GM23338 (cell line): ENCODE data around the gene IMMP2L. TPM values are rescaled to one million over a fixed set of nuclear protein-coding genes. Genes with fewer than 3 reads are reported as not detected.

Experiments
- ATAC-seq: fragments of 200-7000 bp; cut with Tn5 transposase; 3 replicates; pipeline ENCODE4 v1.9.1; 2020
- DNase-seq: peaks from one replicate; pipeline ENCODE4 v3.0.0-alpha.2; 2015; ENCODE audit warnings: low spot score
- H2AFZ ChIP-seq: fragments of 200-600 bp; sonication (generic); 2 replicates; pipeline ENCODE4 v1.8.0; 2016; ENCODE audit warnings: antibody characterized with exemption, mild to moderate bottlenecking, moderate library complexity
- H3F3A ChIP-seq: fragments of 200-600 bp; sonication (generic); replicated peaks from 2 replicates; pipeline ENCODE4 v1.8.0; 2017; ENCODE audit warnings: antibody characterized with exemption, mixed run types, low read depth
- H3K27ac ChIP-seq: fragments of 200-600 bp; sonication (generic); 2 replicates; pipeline ENCODE4 v1.6.1; 2016; ENCODE audit warnings: low read depth
- H3K27me3 ChIP-seq: fragments of 200-600 bp; sonication (generic); 2 replicates; pipeline ENCODE4 v1.8.0; 2016; ENCODE audit warnings: mild to moderate bottlenecking, mixed run types, moderate library complexity; ENCODE audit not compliant: insufficient read depth
- H3K36me3 ChIP-seq: fragments of 200-600 bp; sonication (generic); 2 replicates; pipeline ENCODE4 v1.8.0; 2016; ENCODE audit warnings: mild to moderate bottlenecking; ENCODE audit not compliant: insufficient read depth
- H3K4me1 ChIP-seq: fragments of 200-600 bp; sonication (generic); 2 replicates; pipeline ENCODE4 v1.8.0; 2016; ENCODE audit warnings: mild to moderate bottlenecking, moderate library complexity; ENCODE audit not compliant: insufficient read depth
- H3K4me2 ChIP-seq: fragments of 200-600 bp; sonication (generic); 2 replicates; pipeline ENCODE4 v1.7.1; 2017; ENCODE audit warnings: mixed run types
- H3K4me3 ChIP-seq: fragments of 200-600 bp; sonication (generic); 2 replicates; pipeline ENCODE4 v1.6.1; 2016; ENCODE audit warnings: mixed run types
- H3K79me2 ChIP-seq: fragments of 200-600 bp; sonication (generic); replicated peaks from 2 replicates; pipeline ENCODE4 v1.8.0; 2017; ENCODE audit warnings: mild to moderate bottlenecking; ENCODE audit not compliant: insufficient read depth
- H3K9me2 ChIP-seq: fragments of 200-600 bp; sonication (generic); 2 replicates; pipeline ENCODE4 v1.8.0; 2017; ENCODE audit not compliant: insufficient read depth
- H4K20me1 ChIP-seq: fragments of 200-600 bp; sonication (generic); replicated peaks from 2 replicates; pipeline ENCODE4 v1.8.0; 2017; ENCODE audit warnings: mild to moderate bottlenecking; ENCODE audit not compliant: insufficient read depth
- H3K27ac Mint-ChIP-seq: 2 replicates; pipeline ENCODE4 v1.8.0; 2020; ENCODE audit warnings: inconsistent platforms, mild to moderate bottlenecking, moderate library complexity, mixed read lengths
- H3K27me3 Mint-ChIP-seq: 3 replicates; pipeline ENCODE4 v1.8.0; 2022; ENCODE audit warnings: low read depth, mild to moderate bottlenecking, moderate library complexity, mixed read lengths, inconsistent platforms; ENCODE audit not compliant: insufficient read depth, poor library complexity
- H3K36me3 Mint-ChIP-seq: 3 replicates; pipeline ENCODE4 v1.8.0; 2021; ENCODE audit warnings: low read depth, mild to moderate bottlenecking, inconsistent platforms, moderate library complexity, mixed read lengths
- H3K4me1 Mint-ChIP-seq: 3 replicates; pipeline ENCODE4 v1.8.0; 2020; ENCODE audit warnings: mild to moderate bottlenecking, inconsistent platforms, mixed read lengths
- H3K4me3 Mint-ChIP-seq: 3 replicates; pipeline ENCODE4 v1.8.0; 2021; ENCODE audit warnings: moderate library complexity, mild to moderate bottlenecking, inconsistent platforms, mixed read lengths
- H3K9me3 Mint-ChIP-seq: 3 replicates; pipeline ENCODE4 v1.8.0; 2020; ENCODE audit warnings: moderate library complexity, mild to moderate bottlenecking, inconsistent platforms, mixed read lengths
- CREB1 ChIP-seq: fragments of 250-450 bp; sonication (Bioruptor Pico); IDR thresholded peaks from 2 replicates; pipeline ENCODE4 v1.5.0; 2020; ENCODE audit warnings: low read depth, mild to moderate bottlenecking, moderate library complexity
- CTCF ChIP-seq, 2 experiments: fragments of 200-600 bp in 1 of 2; sonication (generic) in 1 of 2; conservative IDR thresholded peaks; 2 replicates each; pipeline versions ENCODE4 v1.5.1 to v1.6.1; 2016 to 2017; ENCODE audit warnings: antibody characterized with exemption in 2 of 2, low read depth in 2 of 2, mild to moderate bottlenecking in 2 of 2, moderate library complexity in 1 of 2
- ETS1 ChIP-seq: IDR thresholded peaks from 2 replicates; pipeline ENCODE4 v1.6.1; 2016; ENCODE audit warnings: antibody characterized with exemption
- EZH2 ChIP-seq: fragments of 200-600 bp; sonication (generic); IDR thresholded peaks from one replicate; pipeline ENCODE4 v1.8.0; 2017; ENCODE audit warnings: antibody characterized with exemption, mild to moderate bottlenecking, low read depth; ENCODE audit not compliant: unreplicated experiment
- EZH2phosphoT487 ChIP-seq: fragments of 200-600 bp; sonication (generic); IDR thresholded peaks from one replicate; pipeline ENCODE4 v1.8.1; 2018; ENCODE audit warnings: antibody characterized with exemption; ENCODE audit not compliant: unreplicated experiment
- JUNB ChIP-seq: IDR thresholded peaks from one replicate; pipeline ENCODE4 v1.6.1; 2016; ENCODE audit warnings: antibody characterized with exemption; ENCODE audit not compliant: unreplicated experiment
- NANOG ChIP-seq: IDR thresholded peaks from 2 replicates; pipeline ENCODE4 v1.6.1; 2016; ENCODE audit warnings: antibody characterized with exemption, borderline replicate concordance
- POLR2AphosphoS5 ChIP-seq: IDR thresholded peaks from 2 replicates; pipeline ENCODE4 v1.6.1; 2016; ENCODE audit warnings: antibody characterized with exemption, low read depth
- REST ChIP-seq: IDR thresholded peaks from one replicate; pipeline ENCODE4 v1.6.1; 2018; ENCODE audit warnings: antibody characterized with exemption; ENCODE audit not compliant: unreplicated experiment
- STAT1 ChIP-seq: IDR thresholded peaks from one replicate; pipeline ENCODE4 v1.6.1; 2016; ENCODE audit warnings: antibody characterized with exemption; ENCODE audit not compliant: unreplicated experiment
- ZNF114 ChIP-seq: fragments of 250-450 bp; sonication (Bioruptor Pico); IDR thresholded peaks from 2 replicates; pipeline ENCODE4 v1.5.0; 2020; ENCODE audit warnings: mild to moderate bottlenecking, moderate library complexity
- ZNF331 ChIP-seq: fragments of 250-450 bp; sonication (Bioruptor Pico); IDR thresholded peaks from 2 replicates; pipeline ENCODE4 v1.5.0; 2020; ENCODE audit warnings: low read depth, mild to moderate bottlenecking, moderate library complexity
- polyA plus RNA-seq: library from polyadenylated mRNA; unstranded; fragments of >200 nt; fragmentation: Nextera tagmentation; extraction: Ambion mirVana; gene quantifications from 2 replicates; pipeline ENCODE4 v1.2.1, GENCODE V29; 2016
- total RNA-seq: library from RNA; depleted of rRNA; stranded (reverse); fragments of >200 nt; shearing (Covaris generic); gene quantifications from 2 replicates; pipeline ENCODE4 v1.2.3, GENCODE V29; 2014

IMMP2L gene
- total and polyA plus RNA-seq, 2 experiments from 2014 or later = 7.3 to 14.0 TPM

GRCh38 chr7:111229916-111230315 is 332.4 kb downstream of the IMMP2L start (continued):
- TF ChIP-seq CTCF (conservative IDR thresholded peaks at IDR 0.05; ENCODE audit: low read depth in 2 of 2) (no peak), EZH2 (no peak), STAT1 (no peak), NANOG (no peak), EZH2phosphoT487 (no peak), POLR2AphosphoS5 (no peak), ZNF331 (no peak), JUNB (no peak), ETS1 (no peak)

- no peak overlapping the region for H3K4me3 ChIP-seq
- H3K4me2 ChIP-seq = no peak overlapping the region
- H3K4me1 ChIP-seq = no peaks in the 10 kb centered on the region; the same call in 1 of the 2 replicates
- Mint-ChIP-seq H3K36me3 (no peaks in the 10 kb centered on the region), H3K27me3 (no peaks in the 10 kb centered on the region), H3K27ac (no peak overlapping the region), H3K4me1 (peaks cover 6% of the 10 kb centered on the region), H3K9me3 (no peaks in the 10 kb centered on the region), H3K4me3 (no peak overlapping the region)
- DNase-seq (peak; percentile 24), ATAC-seq (no peak)
- H3K27me3 ChIP-seq = no peaks in the 10 kb centered on the region
- H4K20me1 ChIP-seq = no peaks in the 10 kb centered on the region
- H3F3A ChIP-seq = no peaks in the 10 kb centered on the region
- no peaks in the 10 kb centered on the region for H3K79me2 ChIP-seq
- H3K9me2 ChIP-seq = no peaks in the 10 kb centered on the region
- H2AFZ ChIP-seq = no peak overlapping the region
- no peaks in the 10 kb centered on the region for H3K36me3 ChIP-seq
- H3K27ac ChIP-seq = no peak overlapping the region
- TF ChIP-seq JUNB = no peak
- TF ChIP-seq NANOG = no peak
- no peak for TF ChIP-seq STAT1
- no peak for TF ChIP-seq REST
- TF ChIP-seq POLR2AphosphoS5 = no peak
- TF ChIP-seq ZNF331 = no peak
- no peak for TF ChIP-seq ZNF114
- no peak for TF ChIP-seq CREB1 (CRISPR knock-in tag)
- no peak for TF ChIP-seq EZH2phosphoT487
- no peak for TF ChIP-seq CTCF (conservative IDR thresholded peaks at IDR 0.05; ENCODE audit: low read depth in 2 of 2)
Measured at GRCh38 chr7:111229181-111229740, 333.0 kb downstream of the IMMP2L start.
